GM23248 (cell line): Measurements from ENCODE around the gene DOK7.

Experiments used
- EZH2 ChIP-seq: fragments of 200-600 bp; sonication (generic); IDR thresholded peaks from 2 replicates; pipeline ENCODE4 v1.6.1; 2018; ENCODE audit warnings: antibody characterized with exemption, mild to moderate bottlenecking; ENCODE audit not compliant: insufficient read depth, poor library complexity, severe bottlenecking
- EZH2phosphoT487 ChIP-seq: fragments of 200-600 bp; sonication (generic); IDR thresholded peaks from 2 replicates; pipeline ENCODE4 v1.6.1; 2018; ENCODE audit warnings: antibody characterized with exemption, moderate library complexity, mild to moderate bottlenecking, low read depth; ENCODE audit not compliant: insufficient read depth

DNA sequence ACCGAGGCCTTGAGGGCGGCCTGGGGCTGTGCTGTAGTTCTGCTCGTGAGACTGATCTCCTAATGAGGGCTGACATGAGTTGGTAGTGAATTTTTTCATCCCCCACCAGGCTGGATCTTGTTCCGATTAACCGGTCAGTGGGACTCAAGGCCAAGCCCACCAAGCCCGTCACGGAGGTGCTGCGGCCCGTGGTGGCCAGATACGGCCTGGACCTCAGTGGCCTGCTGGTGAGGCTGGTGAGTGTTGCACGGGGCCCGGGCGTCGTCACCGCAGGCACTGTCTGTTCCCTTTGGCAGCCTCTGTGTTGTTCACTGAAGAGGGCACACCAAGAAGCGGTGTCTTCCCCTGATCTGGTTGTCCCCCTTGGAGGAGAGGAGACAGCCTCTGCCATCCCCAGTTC lies 39.7 kb upstream of the DOK7 start:
- TF ChIP-seq EZH2phosphoT487 (no peak), EZH2 (no peak)
